ENCODE measurements around the gene PRRG2. TPM values are rescaled to one million over a fixed set of nuclear protein-coding genes. Genes with fewer than 3 reads are reported as not detected.

The PRRG2 gene
- total and polyA plus RNA-seq, 2 of the 13 experiments (the other 11 are each of a cell fraction or from before 2014, with no cell fraction given), result 0.66 to 0.82 TPM

DNA sequence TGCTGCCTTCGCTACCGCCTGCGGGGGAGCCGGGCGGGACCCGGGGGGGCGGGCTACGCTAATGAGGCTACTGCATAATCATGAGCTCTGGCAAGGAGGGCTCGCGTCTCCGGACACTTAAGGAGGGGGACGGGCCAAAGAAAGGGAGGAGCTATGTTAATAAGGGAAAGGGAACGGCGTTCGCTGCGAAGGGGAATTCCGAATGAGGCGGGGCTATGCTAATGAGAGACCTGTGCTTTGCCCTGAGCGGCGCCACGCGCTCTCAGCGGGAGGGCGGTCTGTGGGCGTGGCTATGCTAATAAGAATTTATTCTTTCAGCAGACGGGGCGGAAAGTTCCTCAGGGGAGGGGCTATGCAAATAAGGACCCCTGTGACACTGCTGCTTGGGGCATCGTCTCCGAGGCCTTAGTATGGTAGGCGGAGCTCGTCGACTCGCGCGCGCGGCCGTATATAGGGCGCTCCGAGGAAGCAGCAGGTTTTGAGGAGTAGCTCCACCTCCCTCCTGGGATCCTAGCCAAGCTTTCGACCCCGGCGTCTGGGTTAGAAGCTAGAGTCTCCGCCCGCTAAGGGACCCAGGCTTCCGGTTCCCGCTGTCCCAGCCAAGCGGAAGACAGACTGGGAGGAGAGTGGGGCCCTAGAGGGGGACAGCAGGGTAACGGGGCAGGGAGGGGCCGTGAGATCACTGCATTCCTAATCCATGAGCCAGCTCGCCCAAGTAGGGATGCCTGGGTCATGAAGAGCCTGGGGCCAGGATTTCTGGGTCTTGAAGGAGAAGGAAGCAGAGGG is 59.2 kb downstream of the PRRG2 start, which contains the start of gene RRAS (continued):
- TF ChIP-seq FUBP1 (CRISPR knock-in tag; IDR thresholded peaks at IDR 0.05; ENCODE audit: borderline replicate concordance) (no peak), ZNF44 (CRISPR knock-in tag; IDR thresholded peaks at IDR 0.05) (no peak), ZBTB33 (CRISPR knock-in tag; IDR thresholded peaks at IDR 0.05) (no peak), ZNF446 (CRISPR knock-in tag; IDR thresholded peaks at IDR 0.05) (no peak), ZNF790 (CRISPR knock-in tag; IDR thresholded peaks at IDR 0.05; ENCODE audit: borderline replicate concordance) (no peak), SMARCE1 (IDR thresholded peaks at IDR 0.05; ENCODE audit: borderline replicate concordance) (no peak), TAF15 (IDR thresholded peaks at IDR 0.05; ENCODE audit: low read depth, low read length, poor library complexity, severe bottlenecking) (no peak), RFX1 (IDR thresholded peaks at IDR 0.05) (no peak), SUZ12 (IDR thresholded peaks at IDR 0.05; ENCODE audit: low read depth, low read length) (no peak), ZBTB20 (CRISPR knock-in tag; IDR thresholded peaks at IDR 0.05; ENCODE audit: borderline replicate concordance, low read depth) (no peak), ESRRA (CRISPR knock-in tag; IDR thresholded peaks at IDR 0.05; ENCODE audit: low read depth) (no peak)
- TF ChIP-seq, protein P1, sequence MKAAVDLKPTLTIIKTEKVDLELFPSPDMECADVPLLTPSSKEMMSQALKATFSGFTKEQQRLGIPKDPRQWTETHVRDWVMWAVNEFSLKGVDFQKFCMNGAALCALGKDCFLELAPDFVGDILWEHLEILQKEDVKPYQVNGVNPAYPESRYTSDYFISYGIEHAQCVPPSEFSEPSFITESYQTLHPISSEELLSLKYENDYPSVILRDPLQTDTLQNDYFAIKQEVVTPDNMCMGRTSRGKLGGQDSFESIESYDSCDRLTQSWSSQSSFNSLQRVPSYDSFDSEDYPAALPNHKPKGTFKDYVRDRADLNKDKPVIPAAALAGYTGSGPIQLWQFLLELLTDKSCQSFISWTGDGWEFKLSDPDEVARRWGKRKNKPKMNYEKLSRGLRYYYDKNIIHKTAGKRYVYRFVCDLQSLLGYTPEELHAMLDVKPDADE (CRISPR knock-in tag; IDR thresholded peaks at IDR 0.05), result no peak
- TF ChIP-seq, protein P2, sequence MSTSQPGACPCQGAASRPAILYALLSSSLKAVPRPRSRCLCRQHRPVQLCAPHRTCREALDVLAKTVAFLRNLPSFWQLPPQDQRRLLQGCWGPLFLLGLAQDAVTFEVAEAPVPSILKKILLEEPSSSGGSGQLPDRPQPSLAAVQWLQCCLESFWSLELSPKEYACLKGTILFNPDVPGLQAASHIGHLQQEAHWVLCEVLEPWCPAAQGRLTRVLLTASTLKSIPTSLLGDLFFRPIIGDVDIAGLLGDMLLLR (CRISPR knock-in tag; IDR thresholded peaks at IDR 0.05), result no peak

Measured in HepG2 (cell line).